ENCODE data around the gene MAMDC4. TPM values are rescaled to one million over a fixed set of nuclear protein-coding genes. Genes with fewer than 3 reads are reported as not detected.

MAMDC4 gene
- total RNA-seq, 2 donors from 2014 or later = 11.0 to 61.7 TPM

GRCh38 chr9:136885950-136886578 lies 33.9 kb downstream of the MAMDC4 start, which contains the start of gene TRAF2:
TRAF2 (plus strand) TSS chr9:136886516; CDS start chr9:136898741, 12,225 bp downstream.
- intact Hi-C loops (cut with DNase I) = loop anchor here (10.0 kb wide), 1 partner anchor 49 kb away; no protein-coding TSS in a partner anchor
- no peak for TF ChIP-seq CTCF (IDR thresholded peaks at IDR 0.05)
- H3K27me3 ChIP-seq = no peaks in the 10 kb centered on the region
- H3K4me1 ChIP-seq = peaks cover 9% of the 10 kb centered on the region
- no peaks in the 10 kb centered on the region for H3K36me3 ChIP-seq
- H3K27ac ChIP-seq = peak within 1 kb of the TSS; percentile 96
- H3K9ac ChIP-seq (ENCODE audit: low read depth in 2 of 2, low read length in 2 of 2) = peak within 1 kb of the TSS; percentile 74 to 97
- DNase-seq = peak; percentile 98
- H3K4me3 ChIP-seq = peak within 1 kb of the TSS; percentile 99
- no peaks in the 10 kb centered on the region for H3K9me3 ChIP-seq

DNA sequence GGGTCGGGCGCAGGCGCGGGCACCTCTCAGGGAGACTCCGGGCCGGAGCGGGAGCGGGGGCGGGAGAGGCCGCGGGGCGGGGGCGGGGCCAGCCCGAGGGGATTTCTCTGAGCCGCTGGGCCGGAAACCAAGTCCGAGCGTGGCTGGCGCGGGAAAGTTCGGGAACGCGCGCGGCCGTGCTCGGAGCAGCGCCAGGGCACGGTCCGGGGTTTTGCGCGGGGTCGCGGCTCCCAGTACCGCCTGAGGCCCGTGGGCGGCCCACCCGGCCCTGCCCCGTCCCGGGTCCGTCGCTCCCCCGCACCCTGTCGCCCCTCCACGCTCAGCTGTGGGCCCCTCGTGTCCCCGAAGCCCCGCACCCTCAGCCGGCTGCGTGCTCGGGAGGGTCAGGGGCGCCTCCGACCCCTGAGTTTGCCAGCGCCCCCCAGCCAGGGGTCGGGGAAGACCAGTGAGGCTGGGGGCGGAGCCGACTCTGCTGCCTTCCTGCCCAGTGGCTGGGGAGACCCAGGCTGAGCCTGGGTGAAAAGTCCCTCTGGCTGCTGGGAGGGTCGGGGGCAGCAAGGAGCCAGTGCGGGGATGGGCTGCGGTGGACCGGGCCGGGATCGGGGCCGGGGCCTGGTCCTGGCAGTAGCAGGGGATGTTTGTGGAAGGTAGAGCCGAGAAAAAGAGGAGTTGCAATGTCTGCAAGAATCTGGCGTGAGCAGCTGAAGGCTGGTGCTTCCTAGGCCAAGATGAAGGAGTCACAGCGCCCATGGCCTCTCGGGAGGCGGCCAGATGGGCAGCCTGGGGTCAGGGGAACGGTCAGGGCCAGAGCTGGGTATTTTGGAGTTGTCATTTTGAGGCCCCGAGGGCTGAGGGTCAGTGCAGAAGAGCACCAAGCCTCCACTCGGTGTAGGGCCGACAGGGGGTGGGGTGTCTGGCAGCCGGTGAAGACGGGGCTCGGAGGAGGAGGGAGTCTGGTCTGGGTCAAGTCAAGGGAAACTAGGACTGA lies 34.8 kb downstream of the MAMDC4 start:
- Histone ChIP-seq H3K27me3 (no peaks in the 10 kb centered on the region), H3K4me1 (peaks cover 9% of the 10 kb centered on the region), H3K4me3 (peak overlapping the region; percentile 99), H3K9me3 (no peaks in the 10 kb centered on the region), H3K36me3 (no peaks in the 10 kb centered on the region), H3K27ac (peak overlapping the region; percentile 96), H3K9ac (ENCODE audit: low read depth in 2 of 2, low read length in 2 of 2) (peak overlapping the region; percentile 74 to 97)
- intact Hi-C loops (cut with DNase I) = loop anchor here (10.0 kb wide), 1 partner anchor 48 kb away; no protein-coding TSS in a partner anchor
- no peak for TF ChIP-seq CTCF (IDR thresholded peaks at IDR 0.05)
- DNase-seq = no peak

DNA sequence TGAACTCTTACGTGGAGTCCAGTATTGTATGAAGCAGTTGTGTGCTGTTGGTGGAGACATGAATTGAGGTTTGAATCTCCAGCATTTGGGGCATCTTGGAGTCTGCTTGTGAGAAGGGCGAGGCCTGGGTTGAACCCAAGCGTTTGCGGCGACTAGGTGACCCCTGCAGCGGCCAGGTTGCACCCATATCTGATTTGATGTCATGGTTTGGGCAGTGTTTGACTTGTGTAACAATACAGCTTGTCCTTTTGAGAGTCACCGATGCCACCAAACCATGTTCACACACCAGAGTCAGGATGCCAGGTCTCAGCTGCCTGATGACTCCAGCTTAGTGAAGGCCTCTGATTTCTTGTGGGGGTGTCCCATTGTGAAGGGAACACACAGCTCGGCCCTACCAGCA lies 36.3 kb downstream of the MAMDC4 start:
- Histone ChIP-seq H3K27me3 (no peaks in the 10 kb centered on the region), H3K27ac (no peak overlapping the region), H3K9ac (ENCODE audit: low read depth in 2 of 2, low read length in 2 of 2) (no peak overlapping the region), H3K36me3 (no peaks in the 10 kb centered on the region), H3K4me1 (peaks cover 4% of the 10 kb centered on the region), H3K9me3 (no peaks in the 10 kb centered on the region), H3K4me3 (no peak overlapping the region)
- intact Hi-C loops (cut with DNase I) = loop anchor here (10.0 kb wide), 1 partner anchor 46 kb away; no protein-coding TSS in a partner anchor
- no peak for DNase-seq
- TF ChIP-seq CTCF (IDR thresholded peaks at IDR 0.05) = no peak

- Histone ChIP-seq H3K4me1 (peaks cover 4% of the 10 kb centered on the region), H3K27ac (no peak overlapping the region), H3K27me3 (no peaks in the 10 kb centered on the region), H3K36me3 (no peaks in the 10 kb centered on the region), H3K9me3 (no peaks in the 10 kb centered on the region), H3K9ac (ENCODE audit: low read depth in 2 of 2, low read length in 2 of 2) (no peak overlapping the region), H3K4me3 (no peak overlapping the region)
- no peak for DNase-seq
- no peak for TF ChIP-seq CTCF (IDR thresholded peaks at IDR 0.05)
- intact Hi-C loops (cut with DNase I) = loop anchor here (10.0 kb wide), 1 partner anchor 45 kb away; no protein-coding TSS in a partner anchor
Observed at GRCh38 chr9:136889858-136890257, 37.7 kb downstream of the MAMDC4 start.

- Histone ChIP-seq H3K27me3 (no peaks in the 10 kb centered on the region), H3K4me3 (no peak overlapping the region), H3K27ac (no peak overlapping the region), H3K9ac (ENCODE audit: low read depth in 2 of 2, low read length in 2 of 2) (no peak overlapping the region), H3K36me3 (no peaks in the 10 kb centered on the region), H3K4me1 (no peaks in the 10 kb centered on the region), H3K9me3 (no peaks in the 10 kb centered on the region)
- TF ChIP-seq CTCF (IDR thresholded peaks at IDR 0.05) = no peak
- no peak for DNase-seq
- intact Hi-C loops (cut with DNase I) = no loop called here
Observed at GRCh38 chr9:136890661-136891060, 38.5 kb downstream of the MAMDC4 start.
